Measurements from ENCODE around the gene GPC1. TPM values are rescaled to one million over a fixed set of nuclear protein-coding genes. Genes with fewer than 3 reads are reported as not detected.

GPC1 gene
- total RNA-seq, 1 donor from 2014 or later = 187 TPM

GRCh38 chr2:240410004-240410403, 25.5 kb upstream of the GPC1 start:
- intact Hi-C loops (cut with micrococcal nuclease) = no loop called here
- Histone ChIP-seq H3K9me3 (replicated peaks) (no peaks in the 10 kb centered on the region), H3K4me1 (no peaks in the 10 kb centered on the region), H3K4me3 (no peak overlapping the region), H3K27me3 (ENCODE audit: low read depth) (peaks cover 19% of the 10 kb centered on the region), H3K27ac (replicated peaks) (no peak overlapping the region), H3K36me3 (no peaks in the 10 kb centered on the region)
- no peak for TF ChIP-seq CTCF (IDR thresholded peaks at IDR 0.05; ENCODE audit: borderline replicate concordance)
- DNase-seq = no peak

GRCh38 chr2:240410808-240411207, 24.7 kb upstream of the GPC1 start:
- TF ChIP-seq CTCF (IDR thresholded peaks at IDR 0.05; ENCODE audit: borderline replicate concordance) = no peak

GRCh38 chr2:240411261-240412160, 24.0 kb upstream of the GPC1 start:
- no peak overlapping the region for H3K27ac ChIP-seq (replicated peaks)
- H3K4me1 ChIP-seq = no peaks in the 10 kb centered on the region
- no peaks in the 10 kb centered on the region for H3K9me3 ChIP-seq (replicated peaks)
- H3K4me3 ChIP-seq = no peak overlapping the region
- DNase-seq = no peak
- no peak for TF ChIP-seq CTCF (IDR thresholded peaks at IDR 0.05; ENCODE audit: borderline replicate concordance)
- intact Hi-C loops (cut with micrococcal nuclease) = no loop called here
- no peaks in the 10 kb centered on the region for H3K36me3 ChIP-seq
- peaks cover 19% of the 10 kb centered on the region for H3K27me3 ChIP-seq (ENCODE audit: low read depth)

More at GRCh38 chr2:240410808-240411207, 24.7 kb upstream of the GPC1 start:
- intact Hi-C loops (cut with micrococcal nuclease) = no loop called here
- Histone ChIP-seq H3K4me1 (no peaks in the 10 kb centered on the region), H3K27me3 (ENCODE audit: low read depth) (peaks cover 19% of the 10 kb centered on the region), H3K36me3 (no peaks in the 10 kb centered on the region), H3K27ac (replicated peaks) (no peak overlapping the region), H3K9me3 (replicated peaks) (no peaks in the 10 kb centered on the region), H3K4me3 (no peak overlapping the region)
- no peak for DNase-seq

GRCh38 chr2:240412211-240412861, 23.1 kb upstream of the GPC1 start:
- peaks cover 3% of the 10 kb centered on the region for H3K9me3 ChIP-seq (replicated peaks)

More at GRCh38 chr2:240412211-240412861, 23.1 kb upstream of the GPC1 start:
- Histone ChIP-seq H3K4me3 (no peak overlapping the region), H3K36me3 (no peaks in the 10 kb centered on the region), H3K27me3 (ENCODE audit: low read depth) (peaks cover 19% of the 10 kb centered on the region), H3K27ac (replicated peaks) (no peak overlapping the region), H3K4me1 (no peaks in the 10 kb centered on the region)
- intact Hi-C loops (cut with micrococcal nuclease) = no loop called here
- no peak for DNase-seq
- no peak for TF ChIP-seq CTCF (IDR thresholded peaks at IDR 0.05; ENCODE audit: borderline replicate concordance)

Measured in left ventricle myocardium inferior (tissue), 1 donor.